ENCODE measurements around the gene SLC43A1. TPM values are rescaled to one million over a fixed set of nuclear protein-coding genes. Genes with fewer than 3 reads are reported as not detected.
"Not testable (repeated sequence)": the region's sequence is repeated elsewhere in the genome, so short reads cannot be mapped to it uniquely, and the experiment has no call there.

The SLC43A1 gene
- total RNA-seq, 1 donor from 2014 or later: 19.0 TPM

GRCh38 chr11:57456960-57457642 lies 58.4 kb downstream of the SLC43A1 start:
- peak overlapping the region; percentile 83 for H3K4me3 Mint-ChIP-seq
- TF ChIP-seq, protein P1, sequence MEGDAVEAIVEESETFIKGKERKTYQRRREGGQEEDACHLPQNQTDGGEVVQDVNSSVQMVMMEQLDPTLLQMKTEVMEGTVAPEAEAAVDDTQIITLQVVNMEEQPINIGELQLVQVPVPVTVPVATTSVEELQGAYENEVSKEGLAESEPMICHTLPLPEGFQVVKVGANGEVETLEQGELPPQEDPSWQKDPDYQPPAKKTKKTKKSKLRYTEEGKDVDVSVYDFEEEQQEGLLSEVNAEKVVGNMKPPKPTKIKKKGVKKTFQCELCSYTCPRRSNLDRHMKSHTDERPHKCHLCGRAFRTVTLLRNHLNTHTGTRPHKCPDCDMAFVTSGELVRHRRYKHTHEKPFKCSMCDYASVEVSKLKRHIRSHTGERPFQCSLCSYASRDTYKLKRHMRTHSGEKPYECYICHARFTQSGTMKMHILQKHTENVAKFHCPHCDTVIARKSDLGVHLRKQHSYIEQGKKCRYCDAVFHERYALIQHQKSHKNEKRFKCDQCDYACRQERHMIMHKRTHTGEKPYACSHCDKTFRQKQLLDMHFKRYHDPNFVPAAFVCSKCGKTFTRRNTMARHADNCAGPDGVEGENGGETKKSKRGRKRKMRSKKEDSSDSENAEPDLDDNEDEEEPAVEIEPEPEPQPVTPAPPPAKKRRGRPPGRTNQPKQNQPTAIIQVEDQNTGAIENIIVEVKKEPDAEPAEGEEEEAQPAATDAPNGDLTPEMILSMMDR (conservative IDR thresholded peaks at IDR 0.05): peak; percentile 98
- peaks cover 82% of the 10 kb centered on the region for H3K27me3 Mint-ChIP-seq
- DNase-seq (ENCODE audit: extremely low spot score, unreplicated experiment): peak; percentile 86
- no peaks in the 10 kb centered on the region for H3K9me3 Mint-ChIP-seq
- H3K36me3 Mint-ChIP-seq: no peaks in the 10 kb centered on the region
- peaks cover 18% of the 10 kb centered on the region for H3K4me1 Mint-ChIP-seq (ENCODE audit: unreplicated experiment)
- H3K27ac Mint-ChIP-seq: peak overlapping the region; percentile 70

DNA sequence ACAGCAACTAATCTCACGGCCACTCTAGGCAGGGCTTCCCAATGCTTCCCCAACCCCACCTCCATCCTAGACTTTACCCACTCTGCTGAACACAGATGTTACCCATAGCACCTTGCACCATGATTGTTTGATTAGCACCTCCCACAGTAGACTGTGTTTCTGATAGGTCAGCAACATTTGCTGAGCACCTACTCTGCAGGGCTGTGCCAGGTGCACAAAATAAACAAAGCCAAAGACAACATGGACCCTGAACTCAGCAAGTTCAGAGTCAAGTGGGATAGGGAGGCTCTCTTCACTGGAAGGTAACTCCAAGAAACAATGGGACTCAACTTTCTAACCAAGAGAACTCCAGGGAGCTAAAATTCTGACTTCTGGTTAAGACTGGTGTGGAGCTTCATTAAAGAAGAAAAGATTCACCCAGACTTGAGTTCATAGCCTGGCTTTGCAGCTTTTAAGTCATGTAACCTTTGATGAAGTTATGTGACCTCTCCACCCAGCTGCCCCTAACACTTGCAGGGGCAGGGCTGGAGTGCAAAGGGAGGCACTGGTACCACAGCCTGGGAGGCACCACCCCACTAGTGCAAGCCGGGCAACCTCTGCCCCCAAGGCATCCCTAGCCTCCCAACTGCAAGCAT lies 61.8 kb downstream of the SLC43A1 start:
- no peak for DNase-seq (ENCODE audit: extremely low spot score, unreplicated experiment)
- Mint-ChIP-seq H3K4me3 (no peak overlapping the region), H3K27ac (peak overlapping the region; percentile 70), H3K27me3 (peaks cover 75% of the 10 kb centered on the region), H3K36me3 (no peaks in the 10 kb centered on the region), H3K4me1 (ENCODE audit: unreplicated experiment) (peaks cover 6% of the 10 kb centered on the region), H3K9me3 (no peaks in the 10 kb centered on the region)
- TF ChIP-seq, protein P1 (conservative IDR thresholded peaks at IDR 0.05): no peak

GRCh38 chr11:57446055-57446454 lies 69.4 kb downstream of the SLC43A1 start:
- Mint-ChIP-seq H3K9me3 (no peaks in the 10 kb centered on the region), H3K4me1 (ENCODE audit: unreplicated experiment) (no peaks in the 10 kb centered on the region), H3K27me3 (peaks cover 30% of the 10 kb centered on the region), H3K4me3 (no peak overlapping the region), H3K36me3 (no peaks in the 10 kb centered on the region), H3K27ac (no peak overlapping the region)
- no peak for DNase-seq (ENCODE audit: extremely low spot score, unreplicated experiment)
- TF ChIP-seq, protein P1 (conservative IDR thresholded peaks at IDR 0.05): no peak

DNA sequence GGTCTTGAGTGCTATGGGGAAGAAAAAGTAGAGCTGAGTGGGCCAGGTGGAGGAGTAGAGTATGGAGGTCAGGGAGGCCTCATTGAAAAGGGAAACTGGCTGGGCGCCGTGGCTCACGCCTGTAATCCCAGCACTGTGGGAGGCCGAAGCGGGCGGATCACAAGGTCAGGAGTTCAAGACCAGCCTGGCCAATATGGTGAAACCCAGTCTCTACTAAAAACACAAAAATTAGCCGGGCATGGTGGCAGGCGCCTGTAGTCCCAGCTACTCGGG lies 70.4 kb downstream of the SLC43A1 start:
- peak overlapping the region; percentile 17 for H3K27ac Mint-ChIP-seq
- H3K4me3 Mint-ChIP-seq; H3K9me3 Mint-ChIP-seq; H3K4me1 Mint-ChIP-seq (ENCODE audit: unreplicated experiment); H3K36me3 Mint-ChIP-seq; DNase-seq (ENCODE audit: extremely low spot score, unreplicated experiment): not testable (repeated sequence)
- peaks cover 24% of the 10 kb centered on the region for H3K27me3 Mint-ChIP-seq

DNA sequence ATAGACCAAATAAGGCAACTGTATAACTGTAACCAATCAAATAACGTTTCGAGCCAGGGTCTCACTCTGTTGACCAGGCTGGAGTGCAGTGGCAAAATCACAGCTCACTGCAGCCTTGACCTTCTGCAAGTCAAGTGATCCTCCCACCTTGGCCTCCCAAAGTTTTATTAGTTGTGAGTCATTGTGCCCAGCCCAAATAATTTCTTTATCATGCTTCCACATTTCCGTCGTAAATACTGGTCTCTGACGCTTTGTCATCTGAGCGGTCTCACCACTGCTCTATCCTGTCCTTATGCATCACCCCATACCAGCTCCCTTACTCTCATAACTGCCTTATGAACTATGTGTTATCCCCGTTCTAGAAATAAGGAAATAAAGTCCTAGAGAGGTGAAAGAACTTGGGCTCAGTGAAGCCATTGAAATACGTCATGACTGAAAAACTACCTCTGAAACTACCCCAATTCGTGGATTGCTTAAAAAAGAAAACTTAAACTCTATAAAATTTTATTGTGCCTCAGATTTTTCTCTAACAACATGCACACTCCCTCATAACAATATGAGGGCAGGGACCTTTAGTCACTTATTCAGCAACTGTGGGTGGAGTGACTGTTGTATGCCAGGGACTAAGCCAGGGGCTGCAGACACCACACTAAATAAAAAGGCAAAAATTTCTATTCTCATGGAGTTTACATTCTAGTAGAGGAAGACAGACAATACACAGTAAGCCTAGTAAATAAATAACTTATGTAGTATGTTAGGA lies 71.0 kb downstream of the SLC43A1 start:
- peak overlapping the region; percentile 17 for H3K27ac Mint-ChIP-seq
- H3K9me3 Mint-ChIP-seq: no peaks in the 10 kb centered on the region
- H3K4me1 Mint-ChIP-seq (ENCODE audit: unreplicated experiment): no peaks in the 10 kb centered on the region
- H3K4me3 Mint-ChIP-seq: no peak overlapping the region
- H3K27me3 Mint-ChIP-seq: peaks cover 18% of the 10 kb centered on the region
- H3K36me3 Mint-ChIP-seq: no peaks in the 10 kb centered on the region
- TF ChIP-seq, protein P1 (conservative IDR thresholded peaks at IDR 0.05): no peak
- no peak for DNase-seq (ENCODE audit: extremely low spot score, unreplicated experiment)

All from type B pancreatic cell (in vitro differentiated cells).